ENCODE data around the gene L1CAM.
A peak's percentile ranks its signal among the peaks of the same experiment; 100 is the strongest.

L1CAM gene

GRCh38 chrX:153924149-153924861 is 38.3 kb upstream of the L1CAM start:
- DNase-seq, result peak in 1 of 2 experiments; percentile 27

GRCh38 chrX:153922932-153923857 is 37.2 kb upstream of the L1CAM start:
- DNase-seq, result no peak

- DNase-seq, result no peak
These were observed 35.8 kb upstream of the L1CAM start for GRCh38 chrX:153921511-153922446.

DNA sequence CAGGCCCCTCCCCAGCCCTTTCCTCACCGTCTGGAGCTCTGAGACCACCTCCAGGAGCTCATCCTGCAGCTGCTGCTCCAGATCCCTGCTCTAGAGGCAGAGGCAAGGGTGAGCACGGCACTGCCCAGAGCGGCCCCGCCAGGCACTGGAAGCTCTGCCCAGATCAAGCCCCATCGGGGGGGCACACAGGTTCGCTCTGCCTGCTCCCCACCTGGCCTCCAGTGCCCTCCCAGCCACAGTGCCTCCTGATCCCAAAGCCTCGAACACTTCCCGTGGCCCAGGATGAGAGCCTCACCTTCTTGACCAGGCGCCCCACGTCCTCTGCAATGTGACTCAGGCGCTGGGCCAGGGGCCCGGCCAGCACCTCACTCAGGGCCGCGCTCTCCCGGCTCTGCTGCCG is 35.1 kb upstream of the L1CAM start:
- no peak for DNase-seq

DNA sequence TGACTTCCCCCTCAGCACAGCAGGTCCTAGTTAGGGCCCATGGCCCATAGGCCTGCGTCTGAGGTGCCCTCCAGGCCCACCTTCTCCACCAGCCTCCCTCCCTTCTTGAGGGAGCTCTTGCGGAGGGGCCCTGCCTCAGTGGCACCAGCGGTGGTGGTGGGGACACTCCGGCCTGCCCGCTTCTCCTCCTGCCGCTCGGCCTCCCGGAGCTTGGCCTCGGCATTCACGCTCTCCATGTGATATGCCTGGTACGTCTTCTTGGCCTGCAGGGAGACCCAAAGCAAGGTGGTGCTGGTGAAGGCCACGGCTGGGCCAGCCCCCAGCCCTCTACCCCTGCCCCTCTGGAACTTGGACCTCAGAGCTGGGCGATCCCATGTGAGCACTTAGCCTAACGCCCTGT is 34.6 kb upstream of the L1CAM start:
- DNase-seq, result no peak

DNA sequence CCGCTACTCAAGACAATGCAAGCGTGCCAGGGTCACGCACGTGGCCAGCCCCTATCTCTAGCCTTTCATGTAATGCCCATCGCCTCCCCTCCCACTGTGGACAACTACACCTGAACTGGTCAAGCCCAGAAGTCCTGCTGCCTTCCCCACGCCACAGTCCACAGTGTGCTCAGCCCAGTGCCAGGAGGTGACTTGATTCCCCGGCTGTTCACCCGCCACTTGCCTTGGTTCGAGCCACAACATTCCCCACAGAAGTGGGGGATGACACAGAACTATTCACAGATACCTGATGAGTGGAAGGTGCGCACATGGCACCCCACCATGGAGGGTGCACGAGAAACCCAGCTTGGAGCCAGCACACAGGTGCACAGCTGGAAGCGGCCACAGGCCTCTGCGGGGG is 33.3 kb upstream of the L1CAM start:
- no peak for DNase-seq

DNA sequence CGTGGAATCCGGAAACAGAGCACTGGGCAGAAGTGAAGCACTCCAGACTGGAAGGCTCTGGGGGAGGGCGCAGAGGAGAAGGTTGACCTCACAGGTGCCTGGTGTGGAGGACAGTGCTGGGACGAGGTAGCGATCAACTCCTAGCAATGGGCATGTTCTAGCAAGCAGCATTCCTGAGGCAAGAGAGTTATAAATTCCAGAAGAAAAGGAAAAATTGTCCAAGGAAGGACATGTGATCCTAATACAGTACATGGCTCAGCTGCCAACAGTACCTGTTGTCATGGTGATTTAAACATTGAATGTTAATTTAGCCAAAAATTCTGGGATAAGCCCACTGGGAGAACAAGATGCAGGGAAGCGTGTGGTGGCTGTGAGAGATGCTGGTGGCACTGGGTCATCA is 31.9 kb upstream of the L1CAM start:
- DNase-seq, result no peak

GRCh38 chrX:153913701-153914100 is 27.7 kb upstream of the L1CAM start:
- no peak for DNase-seq

- DNase-seq, result no peak
These were observed 27.2 kb upstream of the L1CAM start for GRCh38 chrX:153913211-153913610.

DNA sequence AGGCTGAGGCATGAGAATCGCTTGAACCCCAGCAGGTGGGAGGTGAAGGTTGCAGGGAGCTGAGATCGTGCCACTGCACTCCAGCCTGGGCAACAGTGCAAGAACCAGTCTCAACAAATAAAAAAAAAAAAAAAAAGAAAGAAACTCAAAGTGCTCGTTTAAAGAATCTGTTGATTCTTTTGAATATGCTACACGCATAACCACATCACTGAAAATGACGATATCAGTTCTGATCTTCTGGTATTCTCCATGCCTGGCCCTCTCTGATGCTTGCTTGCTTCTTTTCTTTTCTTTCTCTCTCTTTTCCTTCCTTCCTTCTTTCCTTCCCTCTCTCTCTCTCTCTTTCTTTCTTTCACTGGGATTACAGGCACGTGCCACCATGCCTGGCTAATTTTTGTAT is 25.8 kb upstream of the L1CAM start:
- DNase-seq, result no peak

DNA sequence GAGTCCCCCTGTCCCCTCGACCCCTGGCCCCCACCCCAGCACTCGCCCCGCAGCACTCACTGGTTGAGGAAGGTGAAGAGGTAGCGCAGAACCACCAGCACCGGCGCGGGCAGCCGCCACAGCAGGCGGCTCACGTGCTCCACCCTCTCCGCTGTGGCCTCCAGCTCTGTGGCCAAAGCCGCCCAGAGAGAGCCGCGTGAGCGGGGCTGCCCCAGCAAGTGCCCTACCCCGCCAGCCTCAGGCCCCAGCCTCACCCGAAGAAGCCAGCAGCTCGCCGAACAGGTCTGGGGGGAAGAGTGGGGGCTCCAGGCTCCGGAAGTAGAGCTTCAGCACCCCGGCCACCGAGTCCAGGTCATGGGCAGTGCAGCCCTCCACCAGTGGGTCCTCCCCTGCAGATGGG is 24.5 kb upstream of the L1CAM start:
- DNase-seq, result no peak

DNA sequence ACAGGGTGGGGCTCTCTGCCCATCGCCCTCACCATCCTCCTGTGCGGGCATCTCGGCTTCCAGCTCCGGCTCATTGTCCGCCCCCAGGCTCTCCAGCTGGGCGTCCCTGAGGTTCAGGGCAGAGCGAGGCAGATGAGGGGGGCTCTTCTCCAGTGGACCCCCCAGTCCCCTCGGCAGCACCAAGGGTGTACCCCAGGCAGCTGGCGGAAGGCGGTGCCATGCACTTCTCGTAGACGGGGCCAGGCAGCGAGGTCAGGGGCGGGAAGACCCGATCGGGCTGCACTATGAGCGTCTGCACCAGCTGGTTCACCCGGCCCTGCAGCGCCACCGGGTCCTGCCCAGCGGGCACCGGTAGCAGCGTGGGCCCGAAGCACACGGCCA is 24.0 kb upstream of the L1CAM start:
- DNase-seq, result no peak

DNA sequence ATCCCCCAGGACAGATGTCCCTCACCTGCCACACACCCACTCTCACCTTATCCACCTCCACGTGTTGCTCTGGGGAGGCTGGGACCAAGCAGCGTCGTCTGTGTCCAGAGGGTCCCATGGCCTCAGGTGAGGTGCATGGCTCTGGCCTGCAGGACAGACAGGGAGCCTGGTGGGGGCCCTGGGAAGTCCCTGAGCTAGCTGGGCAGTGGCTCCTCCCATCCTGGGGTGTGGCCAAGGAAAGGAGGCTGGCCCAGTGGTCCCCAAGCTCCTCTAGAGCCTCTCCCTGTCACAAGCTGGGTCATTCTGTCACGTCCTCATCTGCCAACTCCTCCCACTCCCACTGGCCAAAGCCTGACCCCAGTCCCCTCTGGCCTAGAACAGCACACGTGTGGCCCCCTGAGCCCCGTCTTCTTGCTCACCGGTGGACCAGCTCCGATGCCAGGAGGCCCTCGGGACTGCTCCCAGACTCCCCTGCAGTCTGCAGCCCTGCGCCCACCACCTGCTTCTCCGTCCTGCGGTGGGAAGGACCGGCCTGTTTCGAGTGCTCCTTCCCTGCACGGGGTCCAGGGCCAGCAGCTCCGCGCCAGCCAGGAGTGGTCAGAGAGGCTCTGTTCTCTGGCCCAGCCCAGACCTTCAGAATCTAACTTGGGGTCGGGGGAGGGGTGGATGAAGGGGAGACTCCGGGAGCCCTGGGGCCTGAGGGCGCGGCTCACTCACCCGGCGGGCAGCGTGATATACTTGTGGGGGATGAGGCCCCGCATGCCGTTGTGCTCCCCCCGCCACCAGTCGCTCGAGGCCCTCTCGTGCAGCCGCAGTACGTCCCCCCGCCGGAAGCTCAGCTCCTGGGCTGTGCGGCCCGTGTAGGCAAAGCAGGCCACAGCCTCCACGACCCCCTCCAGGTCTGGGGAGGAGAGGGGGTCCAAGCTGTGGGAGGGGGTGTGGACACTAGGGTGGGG is 23.3 kb upstream of the L1CAM start:
- DNase-seq, result no peak

DNA sequence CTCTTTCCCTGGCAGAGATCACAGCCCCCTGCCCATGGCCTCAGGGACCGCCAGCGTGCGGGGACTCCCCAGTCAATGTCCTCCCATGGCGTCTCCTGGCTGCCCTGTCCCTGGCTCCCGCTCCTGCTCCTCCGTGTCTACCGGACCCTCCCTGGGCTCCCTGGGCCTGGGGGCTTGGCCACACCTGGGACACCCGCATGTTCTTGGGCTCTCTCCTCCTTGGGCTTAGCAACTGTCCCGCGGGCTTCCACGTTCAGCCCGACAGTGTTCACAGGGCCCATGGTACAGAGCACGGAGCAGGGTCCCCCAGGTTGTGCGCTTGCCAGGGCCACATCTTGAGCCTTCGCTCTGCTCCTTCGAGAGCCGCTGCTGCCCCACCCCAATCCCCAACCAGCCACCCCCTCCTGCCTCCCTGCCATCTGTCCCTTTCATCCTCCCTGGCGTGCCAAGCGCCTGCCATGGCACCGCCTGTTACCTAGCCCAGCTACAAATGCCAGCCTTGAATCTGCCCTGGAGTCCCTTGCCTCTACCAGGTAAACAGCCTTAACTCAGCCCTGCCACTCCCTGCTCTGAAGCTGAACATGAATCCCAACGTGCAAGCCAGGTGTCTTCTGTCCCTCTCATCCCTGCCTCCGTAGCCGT is 22.4 kb upstream of the L1CAM start:
- no peak for DNase-seq

DNA sequence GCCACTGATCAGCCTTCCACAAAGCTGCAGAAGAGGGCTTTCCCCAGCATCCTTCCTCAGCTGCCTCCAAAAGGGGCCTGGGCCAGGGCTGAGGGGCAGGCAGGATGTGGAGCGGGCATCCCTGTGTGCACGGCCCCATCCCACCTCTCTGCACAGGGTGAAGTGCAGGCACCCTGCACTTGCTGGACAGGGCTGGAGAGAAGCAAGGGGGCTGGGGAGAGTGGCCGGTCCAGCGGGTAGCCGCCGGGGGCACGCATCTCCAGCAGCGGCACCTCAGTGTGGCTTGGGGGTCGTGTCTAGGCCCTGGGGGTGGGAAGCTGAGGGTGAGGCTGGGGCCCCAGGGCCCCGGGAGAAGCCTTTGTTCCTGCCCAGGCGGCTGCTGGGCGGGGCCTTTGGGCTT is 21.5 kb upstream of the L1CAM start:
- no peak for DNase-seq

GRCh38 chrX:153906126-153906917 is 20.3 kb upstream of the L1CAM start:
- no peak for DNase-seq

DNA sequence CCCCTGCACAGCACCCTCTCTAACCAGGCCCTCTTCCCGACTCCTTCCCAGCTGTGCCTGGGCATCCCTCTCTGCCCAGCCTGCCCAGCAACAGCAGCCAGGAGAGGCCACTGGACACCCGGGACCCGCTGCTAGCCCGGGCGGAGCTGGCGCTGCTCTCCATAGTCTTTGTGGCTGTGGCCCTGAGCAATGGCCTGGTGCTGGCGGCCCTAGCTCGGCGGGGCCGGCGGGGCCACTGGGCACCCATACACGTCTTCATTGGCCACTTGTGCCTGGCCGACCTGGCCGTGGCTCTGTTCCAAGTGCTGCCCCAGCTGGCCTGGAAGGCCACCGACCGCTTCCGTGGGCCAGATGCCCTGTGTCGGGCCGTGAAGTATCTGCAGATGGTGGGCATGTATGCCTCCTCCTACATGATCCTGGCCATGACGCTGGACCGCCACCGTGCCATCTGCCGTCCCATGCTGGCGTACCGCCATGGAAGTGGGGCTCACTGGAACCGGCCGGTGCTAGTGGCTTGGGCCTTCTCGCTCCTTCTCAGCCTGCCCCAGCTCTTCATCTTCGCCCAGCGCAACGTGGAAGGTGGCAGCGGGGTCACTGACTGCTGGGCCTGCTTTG is 19.6 kb upstream of the L1CAM start:
- DNase-seq, result no peak

DNA sequence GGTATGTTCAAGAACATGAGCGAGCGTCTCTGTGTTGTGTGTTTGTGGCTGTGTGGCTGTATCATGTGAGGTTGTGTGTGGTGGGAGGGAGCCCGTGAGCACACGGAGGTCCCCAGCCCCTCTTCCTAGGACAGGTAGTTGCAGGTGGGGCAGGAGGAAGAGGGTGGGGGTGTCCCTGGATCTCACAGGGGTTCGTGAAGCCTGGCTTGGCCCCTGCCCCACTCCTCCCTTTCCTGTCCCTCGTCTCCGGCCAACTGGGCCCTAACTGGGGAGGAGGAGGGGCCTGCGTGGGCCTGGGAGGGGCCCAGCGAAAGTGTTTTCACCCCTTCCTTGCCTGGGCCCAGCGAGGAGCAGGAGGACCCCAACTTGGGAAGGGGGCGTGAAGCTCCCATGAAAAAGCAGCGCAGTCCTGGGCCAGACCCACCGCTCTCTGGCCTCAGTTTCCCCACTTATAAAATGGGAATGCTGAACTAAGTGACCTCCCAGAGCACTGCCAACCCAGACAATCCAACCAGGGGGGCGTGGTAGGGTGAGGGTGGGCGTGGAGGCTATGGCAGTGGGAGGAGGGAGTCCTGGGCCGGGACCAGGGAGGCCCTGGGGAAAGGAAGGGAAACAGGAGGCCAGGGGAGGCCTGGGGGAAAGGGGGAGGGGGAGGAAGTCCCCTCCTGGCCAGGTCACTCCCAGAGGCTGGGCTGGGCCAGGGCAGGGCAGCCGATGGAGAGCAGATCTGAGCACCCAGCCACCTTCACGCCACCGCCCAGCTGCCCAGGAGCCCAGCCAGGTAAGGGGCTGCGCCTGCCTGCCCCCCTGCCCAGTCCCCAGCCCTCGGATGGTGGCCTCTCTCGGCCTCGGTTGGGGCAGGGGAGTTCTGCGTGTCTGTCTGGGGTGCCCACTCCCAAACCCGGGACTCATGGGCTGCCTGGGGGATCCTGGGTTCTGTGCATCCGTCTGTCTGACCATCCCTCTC is 18.3 kb upstream of the L1CAM start, which contains the start of gene AVPR2:
TSS of gene AVPR2 (plus strand) at position 683 of the 967 bp plus-strand sequence. CDS start 473 bp downstream, outside the sequence.
- DNase-seq, result no peak
